GM21390 (cell line): ENCODE measurements around the gene BPIFB4.
"Not testable (repeated sequence)": the region's sequence is repeated elsewhere in the genome, so short reads cannot be mapped to it uniquely, and the experiment has no call there.

Source experiments
- ATAC-seq: cut with Tn5 transposase; IDR thresholded peaks from one replicate; pipeline ENCODE4 v1.9.1; 2021; ENCODE audit not compliant: unreplicated experiment

Gene BPIFB4

GRCh38 chr20:33084722-33085121, 5.3 kb downstream of the BPIFB4 start:
- no peak for ATAC-seq

- no peak for ATAC-seq
Measured at GRCh38 chr20:33086052-33086722, 6.7 kb downstream of the BPIFB4 start.

GRCh38 chr20:33091147-33091546, 11.7 kb downstream of the BPIFB4 start:
- no peak for ATAC-seq

GRCh38 chr20:33091693-33092092, 12.2 kb downstream of the BPIFB4 start:
- ATAC-seq = no peak

GRCh38 chr20:33092361-33092760, 12.9 kb downstream of the BPIFB4 start:
- no peak for ATAC-seq

GRCh38 chr20:33093074-33093473, 13.6 kb downstream of the BPIFB4 start:
- no peak for ATAC-seq

- no peak for ATAC-seq
Measured at GRCh38 chr20:33093582-33093981, 14.1 kb downstream of the BPIFB4 start.

DNA sequence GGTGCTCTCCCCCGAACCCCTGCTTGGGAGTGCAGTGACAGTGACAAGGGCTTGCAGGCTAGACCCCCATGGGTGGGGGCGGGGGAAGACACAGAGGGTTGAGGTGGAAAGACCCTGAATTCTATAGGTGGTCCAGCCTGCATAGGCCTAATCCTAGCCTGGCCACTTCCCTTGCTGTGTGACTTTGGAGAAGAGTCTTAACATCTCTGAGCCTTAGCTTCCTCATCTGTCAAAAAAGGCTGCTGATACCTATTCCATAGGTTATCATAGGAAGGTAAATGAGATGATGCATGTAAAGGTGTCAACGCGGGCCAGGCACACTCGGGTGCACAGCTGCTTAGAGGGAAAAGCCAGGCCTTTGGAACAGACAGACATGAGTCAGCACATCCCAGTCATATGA, 15.8 kb downstream of the BPIFB4 start:
- ATAC-seq = no peak

GRCh38 chr20:33095902-33096584, 16.6 kb downstream of the BPIFB4 start:
- ATAC-seq = not testable (repeated sequence)

GRCh38 chr20:33097001-33097400, 17.6 kb downstream of the BPIFB4 start:
- ATAC-seq = no peak

- no peak for ATAC-seq
Measured at GRCh38 chr20:33099843-33100538, 20.5 kb downstream of the BPIFB4 start.

GRCh38 chr20:33103556-33103955, 24.1 kb downstream of the BPIFB4 start:
- no peak for ATAC-seq

DNA sequence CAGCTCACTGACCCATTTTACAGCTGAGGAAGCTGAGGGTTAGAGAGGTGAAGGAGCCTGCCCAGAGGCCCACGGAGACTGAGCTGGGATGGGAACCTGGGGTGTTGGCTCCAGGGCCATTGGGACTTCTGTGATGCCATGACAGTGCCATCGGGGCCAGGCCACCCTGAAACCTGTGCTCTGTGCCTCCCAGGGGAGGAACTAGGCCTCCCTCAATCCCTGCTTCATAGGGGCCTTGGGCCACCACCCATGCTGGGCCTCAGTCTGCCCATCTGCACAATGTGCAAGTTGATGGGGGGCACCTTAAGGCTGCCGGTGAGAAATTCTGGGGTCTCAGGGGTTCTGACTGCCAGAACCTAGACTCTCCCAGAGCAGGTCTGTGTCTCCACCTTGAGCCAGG, 24.9 kb downstream of the BPIFB4 start:
- no peak for ATAC-seq

DNA sequence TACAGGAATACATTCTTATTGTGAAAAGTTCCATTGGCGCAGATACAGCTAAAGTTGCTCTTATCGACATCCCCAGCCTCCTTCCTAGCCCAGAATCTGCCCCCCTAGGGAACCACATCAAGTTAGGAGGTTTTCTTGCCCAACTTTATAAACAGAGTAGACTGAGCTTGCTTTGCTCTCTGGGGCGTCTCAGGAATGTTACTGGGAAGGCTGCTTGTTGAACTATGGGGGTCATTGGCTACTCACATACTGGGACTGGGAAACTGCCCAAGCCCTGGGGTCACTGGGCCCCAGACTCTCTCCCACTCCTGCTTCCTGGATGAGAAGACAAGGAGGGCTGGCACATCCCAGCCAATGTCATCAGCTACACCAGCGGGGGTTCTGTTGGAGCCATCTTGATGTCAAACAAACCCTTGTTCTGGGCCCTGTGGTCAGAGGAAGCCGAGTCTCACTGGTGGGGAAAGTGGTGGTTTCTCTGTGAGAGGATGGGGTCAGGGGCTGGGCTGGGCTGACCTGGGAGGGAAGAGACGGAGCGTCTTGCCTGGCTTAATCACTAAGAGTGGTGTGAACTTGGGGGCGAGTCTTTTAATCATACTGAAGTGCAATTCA, 26.0 kb downstream of the BPIFB4 start:
- ATAC-seq = no peak

- ATAC-seq = not testable (repeated sequence)
Measured at GRCh38 chr20:33106058-33106620, 26.7 kb downstream of the BPIFB4 start.

DNA sequence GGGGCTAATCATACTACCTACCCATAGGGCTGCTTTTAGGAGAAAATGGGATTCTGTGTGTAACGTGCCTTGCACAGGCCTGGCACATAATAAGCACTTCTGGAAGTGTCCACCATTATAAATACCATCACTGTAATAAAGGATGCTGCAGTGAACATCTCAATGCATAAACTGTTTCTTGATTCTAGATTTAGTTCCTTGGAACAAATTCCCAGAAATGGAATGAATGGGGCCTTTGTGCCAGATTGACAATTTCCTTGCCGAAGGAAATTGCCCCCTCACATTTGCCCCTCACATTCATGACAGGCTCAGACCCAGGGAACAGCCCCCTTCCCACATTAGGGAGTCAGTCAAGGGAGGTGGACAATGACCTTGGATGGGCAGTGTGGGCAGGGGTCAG, 29.2 kb downstream of the BPIFB4 start:
- ATAC-seq = no peak

DNA sequence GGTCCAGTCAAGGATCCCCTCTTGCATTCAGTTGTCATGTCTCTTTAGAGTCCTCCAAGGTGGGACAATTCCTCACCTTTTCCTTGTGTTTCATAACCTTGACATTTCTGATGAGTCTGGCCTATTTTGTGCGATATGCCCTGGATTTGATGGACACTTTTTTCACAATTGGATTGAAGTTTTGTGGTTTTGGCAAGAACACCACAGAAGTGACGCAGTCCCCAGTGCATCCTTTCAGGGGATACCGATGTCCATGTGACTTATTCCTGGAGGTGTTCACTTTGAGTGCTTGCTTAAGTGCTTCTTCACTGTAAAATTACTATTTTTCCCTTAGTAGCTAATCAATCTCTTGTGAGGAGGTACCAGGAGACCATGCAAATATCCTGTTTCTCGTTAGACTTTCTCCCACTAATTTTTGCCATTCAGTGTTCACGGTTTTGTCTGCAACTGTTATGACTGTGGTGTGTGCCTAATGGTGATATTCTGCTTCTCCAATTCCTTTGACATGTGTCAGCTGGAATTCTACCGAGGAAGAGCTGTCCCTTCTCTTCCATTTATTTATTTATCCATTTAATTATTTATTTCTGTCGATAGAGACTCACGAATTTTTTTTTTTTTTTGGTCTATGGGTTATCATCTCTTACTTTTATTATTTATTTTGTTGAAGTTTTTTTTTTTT, 30.8 kb downstream of the BPIFB4 start:
- ATAC-seq = no peak

GRCh38 chr20:33111306-33111705, 31.9 kb downstream of the BPIFB4 start:
- no peak for ATAC-seq

DNA sequence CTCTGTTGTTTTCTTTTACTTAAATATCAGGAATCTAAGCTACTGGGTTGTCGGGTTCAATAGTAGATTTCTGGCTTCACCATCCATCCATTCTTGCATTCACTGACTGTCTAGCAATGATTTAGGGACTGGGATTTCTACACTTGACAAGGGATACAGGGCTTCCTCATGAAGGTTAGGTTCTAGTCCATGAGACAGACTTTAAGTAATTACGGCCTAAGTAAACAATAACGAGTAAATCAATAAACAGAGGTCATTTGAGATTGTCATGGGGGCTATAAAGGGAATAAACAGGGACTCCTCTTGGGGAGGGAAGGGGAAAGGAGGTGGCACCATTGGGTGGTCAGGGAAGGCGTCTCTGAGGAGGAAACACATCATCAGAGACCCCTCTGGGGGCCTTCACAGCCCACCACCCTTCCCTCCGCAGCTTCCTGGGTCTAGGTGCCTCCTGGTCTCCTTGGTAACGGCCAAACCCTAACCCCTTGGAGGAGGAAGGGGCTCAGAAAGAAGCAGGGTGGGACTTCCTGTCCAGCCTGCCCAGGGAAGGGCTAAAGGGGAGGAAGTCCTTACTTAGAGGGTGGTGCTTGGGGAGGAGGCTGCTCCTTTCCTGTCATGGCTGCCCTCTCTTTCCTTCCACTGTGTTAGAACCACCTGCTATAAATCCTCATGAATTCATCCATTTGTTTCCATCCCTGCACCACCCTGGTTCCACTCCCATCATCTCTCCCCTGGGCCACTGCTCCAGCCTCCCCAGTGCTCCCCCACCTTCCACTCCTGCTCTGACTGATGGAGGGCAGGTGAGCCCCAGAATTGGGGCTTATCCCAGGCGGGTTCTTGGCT, 33.3 kb downstream of the BPIFB4 start:
- no peak for ATAC-seq

DNA sequence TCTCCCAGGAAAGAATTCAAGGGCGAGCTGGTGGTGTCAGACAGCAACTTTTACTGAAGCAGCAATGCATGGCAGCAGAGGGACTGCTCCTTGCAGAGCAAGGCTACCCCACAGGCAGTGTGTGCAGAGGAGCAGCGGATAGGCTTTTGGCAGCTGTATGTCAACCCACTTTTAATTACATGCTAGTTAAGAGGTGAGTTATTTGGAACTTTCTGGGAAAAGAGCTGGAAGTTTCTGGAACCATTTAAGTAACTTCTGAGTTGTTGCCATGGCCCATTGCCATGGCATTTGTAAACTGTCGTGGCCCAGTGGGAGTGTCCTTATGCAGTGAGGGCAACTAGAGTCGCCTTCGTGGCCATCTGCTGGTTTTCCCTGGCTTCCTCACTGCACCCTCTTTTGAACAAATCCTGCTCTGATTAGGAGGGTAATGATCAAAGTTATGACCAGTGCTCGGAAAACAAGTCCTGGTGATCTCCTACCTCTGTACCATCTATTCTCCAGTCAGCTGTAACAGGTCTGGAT, 34.0 kb downstream of the BPIFB4 start:
- no peak for ATAC-seq
